Measurements from ENCODE around the gene TRUB2. TPM values are rescaled to one million over a fixed set of nuclear protein-coding genes. Genes with fewer than 3 reads are reported as not detected.

Gene TRUB2
- total and polyA plus RNA-seq, 2 of the 13 experiments (the other 11 are each of a cell fraction or from before 2014, with no cell fraction given) = 22.3 to 41.2 TPM

DNA sequence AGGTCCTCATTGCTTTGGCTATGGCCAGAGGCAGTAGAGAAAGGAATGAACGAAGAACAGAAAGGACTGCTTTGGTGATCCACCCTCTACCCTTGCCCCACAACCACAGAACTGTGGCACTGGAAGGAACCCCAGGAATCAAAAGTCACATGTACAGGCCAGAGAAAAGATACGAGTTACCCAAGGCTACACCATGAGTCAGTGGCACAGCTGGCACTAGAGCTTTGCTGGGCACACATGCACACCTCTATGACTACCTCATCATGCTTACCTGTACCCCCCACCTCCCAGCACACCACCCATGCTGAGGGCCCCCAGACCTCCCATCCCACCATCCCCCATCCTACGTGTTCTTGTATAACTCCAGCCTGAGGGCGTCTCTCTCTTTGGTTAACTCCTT, 59.6 kb downstream of the TRUB2 start:
- Histone ChIP-seq H3K27ac (ENCODE audit: extremely low read length, insufficient read depth, low read length) (no peak overlapping the region), H3K36me3 (replicated peaks in 1 of 2; ENCODE audit: control insufficient read depth in 1 of 2, insufficient read depth in 2 of 2, low read length in 2 of 2) (peaks cover 27 to 80% of the 10 kb centered on the region in 2 experiments), H3K4me1 (ENCODE audit: insufficient read depth, low read length) (no peaks in the 10 kb centered on the region), H3K4me2 (ENCODE audit: low read depth, low read length) (no peak overlapping the region), H2AFZ (ENCODE audit: low read length) (no peak overlapping the region), H3K9me3 (ENCODE audit: low read length) (no peaks in the 10 kb centered on the region), H3K27me3 (ENCODE audit: control insufficient read depth in 1 of 2, insufficient read depth in 2 of 2, low read length in 2 of 2) (no peaks in the 10 kb centered on the region), H3K9ac (ENCODE audit: insufficient read depth, low read depth, low read length) (no peak overlapping the region), H3K4me3 (replicated peaks in 1 of 3; ENCODE audit: insufficient read depth in 1 of 3, low read depth in 2 of 3, low read length in 3 of 3) (no peak overlapping the region), H4K20me1 (ENCODE audit: insufficient read depth, low read length) (no peaks in the 10 kb centered on the region), H3K79me2 (ENCODE audit: insufficient read depth, low read length) (no peaks in the 10 kb centered on the region)
- in situ Hi-C loops (cut with HindIII; ENCODE audit: extremely low pct_ligation_motif_present, low pct_unique_long_range_greater_than_20kb) = no loop called here
- FAIRE-seq = no peak
- no peak for ATAC-seq
- TF ChIP-seq TARDBP (CRISPR knock-in tag; IDR thresholded peaks at IDR 0.05) = no peak
- no peak for TF ChIP-seq ZNF644 (CRISPR knock-in tag; IDR thresholded peaks at IDR 0.05; ENCODE audit: low read depth)
- no peak for TF ChIP-seq ISX (CRISPR knock-in tag; conservative IDR thresholded peaks at IDR 0.05)
- TF ChIP-seq, protein P1, sequence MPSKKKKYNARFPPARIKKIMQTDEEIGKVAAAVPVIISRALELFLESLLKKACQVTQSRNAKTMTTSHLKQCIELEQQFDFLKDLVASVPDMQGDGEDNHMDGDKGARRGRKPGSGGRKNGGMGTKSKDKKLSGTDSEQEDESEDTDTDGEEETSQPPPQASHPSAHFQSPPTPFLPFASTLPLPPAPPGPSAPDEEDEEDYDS (CRISPR knock-in tag; IDR thresholded peaks at IDR 0.05) = no peak
- TF ChIP-seq MAFG (CRISPR knock-in tag; IDR thresholded peaks at IDR 0.05) = no peak
- TF ChIP-seq MAFK (conservative IDR thresholded peaks at IDR 0.05 in 1 of 2, IDR thresholded peaks at IDR 0.05 in 1 of 2; ENCODE audit: low read length in 2 of 2) = no peak
- TF ChIP-seq ZNF20 (CRISPR knock-in tag; IDR thresholded peaks at IDR 0.05) = no peak
- no peak for TF ChIP-seq NCOA2 (CRISPR knock-in tag; IDR thresholded peaks at IDR 0.05)
- TF ChIP-seq HDAC6 (IDR thresholded peaks at IDR 0.05; ENCODE audit: low read depth, low read length) = no peak
- POLR2A ChIA-PET = no interaction called here
- no peak for DNase-seq (ENCODE audit: low spot score)
- CTCF ChIA-PET (ENCODE audit: low intra/inter-chr PET ratio, low total read pairs) = no interaction called here
- intact Hi-C loops (cut with micrococcal nuclease; ENCODE audit: unreplicated experiment) = no loop called here
- BruUV-seq (replicated peaks) = no TSS peak
- 92% methylated on average over 4 of the region's 4 CpGs for WGBS (ENCODE audit: low lambda C conversion rate)

DNA sequence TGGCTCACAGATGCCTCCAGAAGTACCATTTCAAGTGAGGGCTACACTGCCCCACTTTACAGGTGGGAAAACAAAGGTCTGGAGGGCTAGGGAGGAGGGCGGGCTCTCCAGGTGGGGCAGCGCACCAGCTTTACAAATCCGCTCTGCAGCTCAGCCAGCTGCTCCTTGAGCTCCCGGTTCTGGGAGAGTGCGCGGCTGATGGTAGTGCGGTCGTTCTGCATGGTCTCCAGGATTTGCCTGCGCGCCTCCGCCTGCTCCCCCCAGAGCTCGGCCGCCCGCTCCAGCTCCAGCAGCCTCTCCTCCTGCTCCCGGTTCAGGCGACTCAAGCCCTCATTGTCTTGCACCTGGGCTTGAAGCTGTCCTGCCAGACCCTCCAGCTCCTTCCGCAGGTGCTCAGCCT, 61.9 kb downstream of the TRUB2 start:
- POLR2A ChIA-PET = no interaction called here
- H4K20me1 ChIP-seq (ENCODE audit: insufficient read depth, low read length) = no peaks in the 10 kb centered on the region
- ATAC-seq = no peak
- H3K27me3 ChIP-seq (ENCODE audit: control insufficient read depth in 1 of 2, insufficient read depth in 2 of 2, low read length in 2 of 2) = no peaks in the 10 kb centered on the region
- BruUV-seq (replicated peaks) = no TSS peak
- no peak overlapping the region for H2AFZ ChIP-seq (ENCODE audit: low read length)
- H3K4me1 ChIP-seq (ENCODE audit: insufficient read depth, low read length) = no peaks in the 10 kb centered on the region
- H3K27ac ChIP-seq (ENCODE audit: extremely low read length, insufficient read depth, low read length) = no peak overlapping the region
- H3K9ac ChIP-seq (ENCODE audit: insufficient read depth, low read depth, low read length) = no peak overlapping the region
- no peaks in the 10 kb centered on the region for H3K79me2 ChIP-seq (ENCODE audit: insufficient read depth, low read length)
- H3K36me3 ChIP-seq (replicated peaks in 1 of 2; ENCODE audit: control insufficient read depth in 1 of 2, insufficient read depth in 2 of 2, low read length in 2 of 2) = peaks cover 31 to 65% of the 10 kb centered on the region in 2 experiments; a peak in 4 of 5 replicates
- no peak for FAIRE-seq
- intact Hi-C loops (cut with micrococcal nuclease; ENCODE audit: unreplicated experiment) = no loop called here
- no peak overlapping the region for H3K4me3 ChIP-seq (replicated peaks in 1 of 3; ENCODE audit: insufficient read depth in 1 of 3, low read depth in 2 of 3, low read length in 3 of 3)
- CTCF ChIA-PET (ENCODE audit: low intra/inter-chr PET ratio, low total read pairs) = no interaction called here
- in situ Hi-C loops (cut with HindIII; ENCODE audit: extremely low pct_ligation_motif_present, low pct_unique_long_range_greater_than_20kb) = no loop called here
- H3K9me3 ChIP-seq (ENCODE audit: low read length) = no peaks in the 10 kb centered on the region
- no peak overlapping the region for H3K4me2 ChIP-seq (ENCODE audit: low read depth, low read length)
- 100% methylated on average over 2 of the region's 17 CpGs for WGBS (ENCODE audit: low lambda C conversion rate)
- no peak for DNase-seq (ENCODE audit: low spot score)
- TF ChIP-seq KLF15 (CRISPR knock-in tag; IDR thresholded peaks at IDR 0.05; ENCODE audit: borderline replicate concordance) = no peak
- TF ChIP-seq EP300 (IDR thresholded peaks at IDR 0.05; ENCODE audit: low read depth in 2 of 2, low read length in 2 of 2) = no peak
- TF ChIP-seq EP300 (CRISPR knock-in tag; IDR thresholded peaks at IDR 0.05; ENCODE audit: borderline replicate concordance) = no peak
- TF ChIP-seq, protein P2, sequence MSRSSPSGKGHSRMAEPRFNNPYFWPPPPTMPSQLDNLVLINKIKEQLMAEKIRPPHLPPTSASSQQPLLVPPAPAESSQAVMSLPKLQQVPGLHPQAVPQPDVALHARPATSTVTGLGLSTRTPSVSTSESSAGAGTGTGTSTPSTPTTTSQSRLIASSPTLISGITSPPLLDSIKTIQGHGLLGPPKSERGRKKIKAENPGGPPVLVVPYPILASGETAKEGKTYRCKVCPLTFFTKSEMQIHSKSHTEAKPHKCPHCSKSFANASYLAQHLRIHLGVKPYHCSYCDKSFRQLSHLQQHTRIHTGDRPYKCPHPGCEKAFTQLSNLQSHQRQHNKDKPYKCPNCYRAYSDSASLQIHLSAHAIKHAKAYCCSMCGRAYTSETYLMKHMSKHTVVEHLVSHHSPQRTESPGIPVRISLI (CRISPR knock-in tag; IDR thresholded peaks at IDR 0.05; ENCODE audit: borderline replicate concordance) = no peak
- 0 out of 2 replicates have a peak, but pooled peaks have one; percentile 31 for TF ChIP-seq RBFOX2 (IDR thresholded peaks at IDR 0.05; ENCODE audit: low read depth, low read length)
- TF ChIP-seq ZNF616 (CRISPR knock-in tag; IDR thresholded peaks at IDR 0.05; ENCODE audit: low read depth) = no peak
- TF ChIP-seq, protein P3, sequence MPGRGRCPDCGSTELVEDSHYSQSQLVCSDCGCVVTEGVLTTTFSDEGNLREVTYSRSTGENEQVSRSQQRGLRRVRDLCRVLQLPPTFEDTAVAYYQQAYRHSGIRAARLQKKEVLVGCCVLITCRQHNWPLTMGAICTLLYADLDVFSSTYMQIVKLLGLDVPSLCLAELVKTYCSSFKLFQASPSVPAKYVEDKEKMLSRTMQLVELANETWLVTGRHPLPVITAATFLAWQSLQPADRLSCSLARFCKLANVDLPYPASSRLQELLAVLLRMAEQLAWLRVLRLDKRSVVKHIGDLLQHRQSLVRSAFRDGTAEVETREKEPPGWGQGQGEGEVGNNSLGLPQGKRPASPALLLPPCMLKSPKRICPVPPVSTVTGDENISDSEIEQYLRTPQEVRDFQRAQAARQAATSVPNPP (CRISPR knock-in tag; IDR thresholded peaks at IDR 0.05) = no peak
- TF ChIP-seq ZNF879 (CRISPR knock-in tag; IDR thresholded peaks at IDR 0.05) = no peak
- peak; percentile 54 for TF ChIP-seq ZNF629 (CRISPR knock-in tag; conservative IDR thresholded peaks at IDR 0.05)
